Stimulated activated CD8-positive, alpha-beta memory T cell treated with anti-CD3 and anti-CD28 coated beads, Interleukin-4, amount 100 ng/mL, for 4 hours (primary cell): ENCODE measurements around the gene FAM217A.

Experiments used
- DNase-seq, 2 donors: peaks; one replicate each; pipeline ENCODE4 v3.0.0-alpha.2; 2020; ENCODE audit warnings: low read depth in 2 of 2, low spot score in 1 of 2

The FAM217A gene

GRCh38 chr6:4021854-4022695 is 56.9 kb downstream of the FAM217A start:
- DNase-seq, result no peak

- DNase-seq, result peak; percentile 62 to 76
Measured at GRCh38 chr6:4021133-4021853, 57.6 kb downstream of the FAM217A start.

- no peak for DNase-seq
Measured at GRCh38 chr6:4020822-4021132, 58.2 kb downstream of the FAM217A start.

- no peak for DNase-seq
Measured at GRCh38 chr6:4018924-4019236, 60.1 kb downstream of the FAM217A start.
